Stomach smooth muscle (tissue), 2 donors: ENCODE data around the gene CCDC183.

ENCODE experiments used
- H3K27ac ChIP-seq: one replicate; pipeline ENCODE4 v1.7.0; 2013; ENCODE audit warnings: mild to moderate bottlenecking, low read length, inconsistent platforms
- H3K27me3 ChIP-seq, 2 donors: one replicate each; pipeline ENCODE4 v1.7.0; 2013; ENCODE audit warnings: low read length in 2 of 2; ENCODE audit not compliant: insufficient read depth in 2 of 2, control insufficient read depth in 1 of 2
- H3K36me3 ChIP-seq, 2 donors: one replicate each; pipeline ENCODE4 v1.7.0; 2013; ENCODE audit warnings: low read length in 2 of 2; ENCODE audit not compliant: control insufficient read depth in 2 of 2, insufficient read depth in 2 of 2
- H3K4me1 ChIP-seq: one replicate; pipeline ENCODE4 v1.7.0; 2013; ENCODE audit warnings: low read length; ENCODE audit not compliant: control insufficient read depth, insufficient read depth
- H3K4me3 ChIP-seq, 2 donors: one replicate each; pipeline ENCODE4 v1.7.0; 2013; ENCODE audit warnings: low read length in 2 of 2
- H3K9ac ChIP-seq, 2 donors: one replicate each; pipeline ENCODE4 v1.7.0; 2013; ENCODE audit warnings: low read length in 2 of 2, mild to moderate bottlenecking in 1 of 2
- H3K9me3 ChIP-seq, 2 donors: one replicate each; pipeline ENCODE4 v1.7.0; 2013; ENCODE audit warnings: low read length in 2 of 2; ENCODE audit not compliant: control insufficient read depth in 2 of 2
- donor health status: healthy.
- donor health status: Pancreatic carcinoma.

Gene CCDC183

GRCh38 chr9:136815422-136815782 lies 19.3 kb downstream of the CCDC183 start:
- no peak overlapping the region for H3K9ac ChIP-seq
- H3K4me1 ChIP-seq, result no peaks in the 10 kb centered on the region

GRCh38 chr9:136820971-136821825 lies 25.1 kb downstream of the CCDC183 start:
- H3K4me1 ChIP-seq, result peaks cover 15% of the 10 kb centered on the region
- no peaks in the 10 kb centered on the region for H3K27me3 ChIP-seq
- no peak overlapping the region for H3K27ac ChIP-seq
- peaks cover 7 to 20% of the 10 kb centered on the region in 2 donors for H3K36me3 ChIP-seq
- H3K9me3 ChIP-seq, result no peaks in the 10 kb centered on the region
- H3K9ac ChIP-seq, result peak overlapping the region; percentile 29 to 41
- peak overlapping the region; percentile 49 to 62 for H3K4me3 ChIP-seq

More at GRCh38 chr9:136815422-136815782, 19.3 kb downstream of the CCDC183 start:
- no peak overlapping the region for H3K4me3 ChIP-seq
- no peaks in the 10 kb centered on the region for H3K27me3 ChIP-seq
- peaks cover 4 to 5% of the 10 kb centered on the region in 2 donors for H3K36me3 ChIP-seq
- H3K9me3 ChIP-seq, result no peaks in the 10 kb centered on the region
- H3K27ac ChIP-seq, result no peak overlapping the region

- Histone ChIP-seq H3K27me3 (no peaks in the 10 kb centered on the region), H3K9me3 (no peaks in the 10 kb centered on the region), H3K27ac (no peak overlapping the region), H3K36me3 (peaks cover 9 to 25% of the 10 kb centered on the region in 2 donors), H3K9ac (no peak overlapping the region), H3K4me3 (peak overlapping the region in 1 of 2 donors; percentile 62), H3K4me1 (peaks cover 15% of the 10 kb centered on the region)
These were observed 25.8 kb downstream of the CCDC183 start for GRCh38 chr9:136821826-136822544.

- Histone ChIP-seq H3K4me3 (no peak overlapping the region), H3K9ac (no peak overlapping the region), H3K27me3 (no peaks in the 10 kb centered on the region), H3K9me3 (no peaks in the 10 kb centered on the region), H3K27ac (no peak overlapping the region), H3K36me3 (peaks cover 9 to 27% of the 10 kb centered on the region in 2 donors), H3K4me1 (peaks cover 15% of the 10 kb centered on the region)
These were observed 27.3 kb downstream of the CCDC183 start for GRCh38 chr9:136823136-136824046.

GRCh38 chr9:136824496-136825225 lies 28.5 kb downstream of the CCDC183 start:
- Histone ChIP-seq H3K9ac (no peak overlapping the region), H3K4me3 (no peak overlapping the region), H3K36me3 (peaks cover 14 to 39% of the 10 kb centered on the region in 2 donors), H3K9me3 (no peaks in the 10 kb centered on the region), H3K4me1 (peaks cover 15% of the 10 kb centered on the region), H3K27ac (no peak overlapping the region), H3K27me3 (no peaks in the 10 kb centered on the region)

GRCh38 chr9:136825295-136826187 lies 29.4 kb downstream of the CCDC183 start:
- no peaks in the 10 kb centered on the region for H3K9me3 ChIP-seq
- no peak overlapping the region for H3K27ac ChIP-seq
- H3K9ac ChIP-seq, result no peak overlapping the region
- no peak overlapping the region for H3K4me3 ChIP-seq
- peaks cover 15% of the 10 kb centered on the region for H3K4me1 ChIP-seq
- H3K36me3 ChIP-seq, result peaks cover 22 to 46% of the 10 kb centered on the region in 2 donors
- H3K27me3 ChIP-seq, result no peaks in the 10 kb centered on the region

GRCh38 chr9:136826188-136826541 lies 30.0 kb downstream of the CCDC183 start:
- no peak overlapping the region for H3K27ac ChIP-seq
- H3K4me3 ChIP-seq, result no peak overlapping the region
- H3K4me1 ChIP-seq, result peaks cover 9% of the 10 kb centered on the region
- no peak overlapping the region for H3K9ac ChIP-seq
- H3K9me3 ChIP-seq, result no peaks in the 10 kb centered on the region
- no peaks in the 10 kb centered on the region for H3K27me3 ChIP-seq
- peaks cover 27 to 51% of the 10 kb centered on the region in 2 donors for H3K36me3 ChIP-seq

- Histone ChIP-seq H3K9me3 (no peaks in the 10 kb centered on the region), H3K27ac (no peak overlapping the region), H3K27me3 (no peaks in the 10 kb centered on the region), H3K4me3 (no peak overlapping the region), H3K36me3 (peaks cover 27 to 55% of the 10 kb centered on the region in 2 donors), H3K9ac (no peak overlapping the region), H3K4me1 (peaks cover 2% of the 10 kb centered on the region)
These were observed 30.8 kb downstream of the CCDC183 start for GRCh38 chr9:136826703-136827582.
